Measurements from ENCODE around the gene SORL1.
"Not testable (repeated sequence)": the region's sequence is repeated elsewhere in the genome, so short reads cannot be mapped to it uniquely, and the experiment has no call there.

SORL1 gene

DNA sequence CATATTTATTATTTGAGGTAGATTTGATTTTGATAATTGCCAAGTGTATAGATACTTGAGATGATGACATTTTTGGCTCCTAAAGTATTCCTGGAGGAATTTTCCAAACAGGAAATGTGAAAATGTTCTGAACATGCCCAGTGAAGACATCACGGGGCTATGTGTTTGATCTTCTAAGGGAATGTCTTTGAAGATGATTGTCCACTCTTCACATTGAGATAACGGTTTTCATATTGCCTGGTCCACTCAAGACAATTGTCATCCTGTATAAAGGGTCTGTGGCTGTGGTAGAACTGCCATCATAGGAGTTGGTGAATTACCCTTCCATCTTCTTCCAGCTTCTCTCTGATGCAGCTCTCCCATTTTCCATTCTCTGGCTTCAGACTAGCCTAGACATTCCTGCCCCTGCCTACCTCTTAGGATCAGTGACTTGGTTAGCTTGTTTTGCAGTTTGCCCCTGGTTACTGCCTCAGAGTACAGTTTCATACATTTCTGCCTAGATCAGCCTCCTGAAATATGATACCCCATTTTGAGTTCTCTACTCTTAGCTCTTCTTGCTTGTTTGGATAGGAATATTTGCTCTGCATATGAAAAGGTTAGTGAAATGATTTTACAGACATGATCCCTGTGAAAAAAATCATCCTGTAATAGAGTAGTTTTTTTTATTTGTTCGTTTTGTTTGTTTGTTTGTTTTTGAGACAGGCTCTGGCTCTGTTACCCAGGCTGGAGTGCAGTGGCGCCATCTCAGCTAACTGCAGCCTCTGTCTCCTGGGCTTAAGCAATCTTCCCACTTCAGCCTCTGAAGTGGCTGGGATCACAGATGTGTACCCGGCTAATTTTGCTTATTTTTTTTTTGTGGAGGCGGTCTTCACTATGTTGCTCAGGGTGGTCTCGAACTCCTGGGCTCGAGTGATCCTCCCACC, 112.0 kb downstream of the SORL1 start:
- no peak for DNase-seq (ENCODE audit: low read depth in 2 of 2)

DNA sequence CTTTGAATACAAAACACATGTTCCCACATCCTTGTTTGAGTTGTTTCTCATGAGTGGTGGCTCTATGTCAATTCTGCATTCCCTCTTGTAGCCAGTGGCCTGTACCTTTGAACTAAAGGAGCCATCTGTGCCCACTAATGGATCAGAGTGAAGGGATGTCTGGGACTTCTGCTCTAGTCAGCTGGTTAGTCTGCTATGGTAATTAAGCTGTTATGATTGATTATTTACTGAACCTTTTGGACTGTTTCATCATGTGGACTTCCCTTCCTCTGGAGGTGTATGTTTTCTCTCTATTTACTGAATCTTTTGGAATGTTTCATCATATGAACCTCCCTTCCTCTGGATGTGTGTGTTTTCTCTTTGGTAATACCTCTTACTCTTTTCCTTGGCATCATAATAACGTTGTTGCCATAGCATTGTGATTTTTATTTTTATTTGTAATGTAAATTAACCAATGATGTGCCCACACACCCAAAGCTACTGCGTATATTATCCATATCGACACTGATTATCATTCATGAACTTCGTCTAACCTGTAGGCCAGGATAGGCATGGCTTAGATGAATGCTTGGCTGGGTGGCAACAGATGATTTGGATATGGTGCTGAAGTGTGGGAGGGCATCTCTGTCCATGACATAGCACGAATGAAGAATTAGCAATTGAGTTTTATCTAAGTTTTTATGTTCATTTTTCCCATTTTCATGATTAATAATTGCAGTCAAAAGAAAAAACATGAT, 113.0 kb downstream of the SORL1 start:
- no peak for DNase-seq (ENCODE audit: low read depth in 2 of 2)

DNA sequence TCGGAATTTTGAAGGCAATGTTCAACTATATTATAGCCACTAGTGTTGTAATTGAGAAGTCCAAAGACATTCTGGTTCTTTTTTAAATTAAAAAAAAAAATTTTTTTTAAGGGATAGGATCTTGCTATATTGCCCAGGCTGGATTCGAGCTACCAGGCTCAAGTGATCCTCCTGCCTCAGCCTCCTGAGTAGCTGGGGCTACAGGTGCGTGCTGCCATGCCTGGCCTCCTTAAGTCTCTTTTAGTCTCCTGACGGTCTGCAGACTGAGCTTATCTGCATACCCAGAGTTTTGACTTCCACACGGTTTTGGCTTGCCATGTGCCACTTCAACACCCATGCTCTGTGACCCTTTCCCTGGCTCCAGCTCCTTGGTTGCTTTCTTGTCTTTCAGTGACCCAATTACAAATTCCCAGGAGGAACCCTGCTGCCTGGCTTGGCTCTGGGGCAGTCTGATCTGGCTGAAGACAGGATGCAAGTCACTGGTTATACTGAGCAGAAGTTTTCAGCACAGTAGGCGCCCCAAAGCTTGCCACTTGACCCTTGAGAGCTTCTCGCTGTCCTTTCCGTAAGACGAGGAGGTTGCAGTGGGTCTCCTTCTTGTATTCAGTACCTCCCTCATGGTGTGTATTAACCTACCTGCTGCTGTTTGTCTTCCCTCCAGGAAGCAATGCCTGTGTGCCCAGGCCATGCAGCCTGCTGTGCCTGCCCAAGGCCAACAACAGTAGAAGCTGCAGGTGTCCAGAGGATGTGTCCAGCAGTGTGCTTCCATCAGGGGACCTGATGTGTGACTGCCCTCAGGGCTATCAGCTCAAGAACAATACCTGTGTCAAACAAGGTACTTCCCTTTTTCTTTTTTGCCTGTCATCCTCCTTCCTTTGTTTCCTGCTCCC, 114.4 kb downstream of the SORL1 start:
- no peak for DNase-seq (ENCODE audit: low read depth in 2 of 2)

DNA sequence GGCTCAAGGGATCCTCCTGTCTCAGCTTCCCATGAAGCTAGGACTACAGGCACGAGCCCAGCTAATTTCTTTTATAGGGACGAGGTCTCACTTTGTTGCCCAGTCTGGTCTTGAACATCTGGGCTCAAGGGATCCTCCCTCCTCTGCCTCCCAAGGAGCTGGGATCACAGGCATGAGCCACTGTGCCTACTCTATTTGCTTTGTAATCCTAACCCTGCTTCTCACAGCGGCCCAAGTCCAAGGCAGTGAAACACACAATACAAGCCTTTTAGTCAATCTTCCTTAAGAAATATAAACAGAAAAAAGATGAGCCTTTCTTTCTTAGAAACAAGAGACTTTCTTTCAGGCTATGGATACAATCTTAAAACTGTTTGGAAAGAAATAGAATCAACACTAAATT, 115.9 kb downstream of the SORL1 start:
- DNase-seq (ENCODE audit: low read depth in 2 of 2) = no peak

DNA sequence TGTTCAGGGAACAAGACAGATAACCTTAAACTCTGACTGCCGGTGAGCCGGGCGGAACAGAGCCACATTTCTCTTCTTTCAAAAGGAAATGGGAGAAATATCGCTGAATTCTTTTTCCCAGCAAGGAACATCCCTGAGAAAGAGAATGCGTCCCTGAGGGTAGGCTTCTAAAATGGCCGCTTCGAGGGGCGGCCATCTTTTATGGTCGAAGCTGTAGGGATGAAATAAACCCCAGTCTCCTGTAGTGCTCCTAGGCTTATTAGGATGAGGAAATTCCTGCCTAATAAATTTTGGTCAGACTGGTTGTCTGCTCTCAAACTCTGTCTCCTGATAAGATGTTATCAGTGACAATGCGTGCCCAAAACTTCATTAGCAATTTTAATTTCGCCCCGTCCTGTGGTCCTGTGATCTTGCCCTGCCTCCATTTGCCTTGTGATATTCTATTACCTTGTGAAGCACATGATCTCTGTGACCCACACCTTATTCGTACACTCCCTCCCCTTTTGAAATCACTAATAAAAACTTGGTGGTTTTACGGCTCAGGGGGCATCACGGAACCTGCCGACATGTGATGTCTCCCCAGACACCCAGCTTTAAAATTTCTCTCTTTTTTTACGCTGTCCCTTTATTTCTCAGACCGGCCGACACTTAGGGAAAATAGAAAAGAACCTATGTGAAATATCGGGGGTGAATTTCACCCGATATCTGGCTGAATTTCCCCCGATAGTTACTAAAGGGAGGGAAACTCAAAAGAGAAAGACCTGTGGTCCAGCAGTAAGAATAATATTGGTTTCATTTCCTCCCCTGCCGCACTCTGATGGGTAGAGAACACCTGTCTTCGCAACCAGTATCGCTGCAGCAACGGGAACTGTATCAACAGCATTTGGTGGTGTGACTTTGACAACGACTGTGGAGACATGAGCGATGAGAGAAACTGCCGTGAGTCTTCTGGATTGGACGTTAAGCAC, 117.5 kb downstream of the SORL1 start:
- not testable (repeated sequence) for DNase-seq (ENCODE audit: low read depth in 2 of 2)

DNA sequence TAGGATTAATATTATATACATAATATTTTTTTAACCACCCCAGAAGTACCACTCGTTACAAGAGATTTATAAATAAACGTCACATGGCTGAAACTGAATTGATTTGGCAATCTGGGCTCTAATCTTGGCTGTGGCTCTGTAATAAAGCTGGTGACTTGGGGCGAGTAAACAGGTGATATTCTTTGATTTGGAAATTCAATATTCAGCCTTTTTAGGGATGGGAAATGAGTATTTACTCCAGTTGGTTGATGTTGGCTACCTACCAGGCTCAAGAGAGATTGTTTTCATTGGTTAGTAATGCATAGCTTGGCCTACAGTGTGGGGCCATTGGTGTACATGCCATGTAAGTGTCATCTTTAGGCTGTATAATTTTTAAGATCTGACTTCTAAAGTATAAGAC, 118.3 kb downstream of the SORL1 start:
- no peak for DNase-seq (ENCODE audit: low read depth in 2 of 2)

DNA sequence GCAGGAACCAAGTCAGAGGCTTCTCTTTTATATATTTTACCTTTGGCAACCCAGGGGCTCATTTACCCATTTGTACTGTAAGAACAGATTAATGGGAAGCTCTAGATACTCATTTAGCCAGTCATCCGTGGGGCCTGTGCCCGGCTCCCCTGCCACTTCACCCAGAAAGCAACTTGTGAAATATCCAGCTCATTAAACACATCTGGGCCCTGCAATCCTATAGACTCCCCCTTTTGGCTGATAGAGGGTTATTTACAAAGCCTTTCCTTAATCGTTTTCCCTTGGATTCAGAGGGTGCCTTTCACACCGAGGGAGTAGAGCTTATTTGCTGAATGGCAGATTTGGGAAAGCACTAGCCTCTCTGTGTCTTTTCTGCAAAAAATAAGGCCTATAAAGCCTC, 119.4 kb downstream of the SORL1 start:
- no peak for DNase-seq (ENCODE audit: low read depth in 2 of 2)

DNA sequence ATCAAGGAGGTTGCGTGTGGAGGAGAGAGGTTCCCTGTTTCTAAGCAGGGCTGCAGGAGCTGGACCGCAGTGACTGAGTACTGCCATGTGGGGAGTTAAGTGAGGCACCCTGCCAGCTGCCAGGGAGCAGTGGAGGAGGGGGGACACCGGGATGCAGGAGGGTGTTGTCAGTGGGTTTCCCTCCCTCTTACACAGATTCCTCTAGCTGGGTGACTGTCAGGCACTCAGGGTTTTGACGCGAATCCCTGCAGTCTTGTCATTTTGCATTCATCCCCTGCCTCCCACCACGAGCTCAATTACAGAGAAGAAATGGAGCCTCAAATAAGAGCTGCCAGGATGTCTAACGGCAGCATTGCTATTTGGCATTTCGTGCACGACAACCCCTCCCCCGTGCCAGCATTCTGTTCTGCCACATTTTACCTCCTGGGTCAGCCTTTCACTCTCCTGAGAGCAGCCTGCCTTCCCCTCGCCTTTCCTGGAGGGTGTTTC, 120.5 kb downstream of the SORL1 start:
- no peak for DNase-seq (ENCODE audit: low read depth in 2 of 2)

DNA sequence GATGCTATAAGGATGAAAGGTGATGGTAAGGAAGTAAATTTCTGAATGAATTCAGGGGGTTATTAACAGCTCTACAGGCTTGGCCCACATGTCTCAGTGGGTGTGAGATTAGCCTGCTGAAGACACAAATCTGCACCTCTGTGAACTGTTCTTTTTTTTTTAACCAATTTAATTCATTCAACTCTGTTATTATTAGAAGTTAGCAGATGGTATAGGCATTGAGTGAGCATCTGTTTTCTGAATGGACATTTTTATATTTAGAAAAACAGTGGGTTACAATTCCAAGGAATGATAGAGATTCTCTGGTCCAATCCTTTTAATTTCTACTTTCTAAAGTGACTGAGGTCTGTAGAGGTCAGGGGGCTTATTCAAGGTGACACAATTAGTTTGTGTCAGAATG, 122.7 kb downstream of the SORL1 start:
- no peak for DNase-seq (ENCODE audit: low read depth in 2 of 2)

DNA sequence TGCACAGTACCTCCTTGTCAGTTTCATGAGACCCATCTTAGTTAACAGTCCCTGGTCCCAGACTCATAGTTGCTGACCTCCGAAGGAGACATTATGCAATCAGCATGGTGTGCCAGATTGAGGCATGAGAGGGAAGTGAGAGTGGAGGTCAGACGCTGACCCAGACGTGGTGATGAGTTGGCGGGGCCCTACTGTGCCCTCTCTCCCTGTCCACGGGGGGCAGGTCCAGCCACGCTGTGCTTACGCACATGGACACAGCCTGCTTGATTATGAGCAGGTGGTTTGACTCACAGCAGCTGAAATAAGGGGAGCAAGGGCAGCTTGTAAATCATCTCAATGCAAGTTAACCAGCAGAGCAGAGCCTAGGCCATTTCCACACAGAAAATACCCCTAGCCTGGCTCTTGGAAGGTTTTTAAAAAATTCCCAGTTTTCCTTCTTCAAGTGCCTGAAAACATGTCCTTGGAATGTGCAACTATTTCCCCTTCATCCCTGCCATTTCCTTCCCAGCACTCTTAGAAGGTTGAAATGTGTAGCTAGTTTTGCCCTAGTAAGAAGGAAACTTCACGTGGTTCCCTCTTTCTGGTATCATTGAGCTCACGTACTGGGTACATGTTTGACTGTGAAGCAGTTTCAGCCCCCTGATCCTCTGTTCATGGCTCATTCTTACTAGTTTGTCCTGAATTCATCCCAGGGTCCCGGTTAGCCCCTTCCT, 123.3 kb downstream of the SORL1 start:
- no peak for DNase-seq (ENCODE audit: low read depth in 2 of 2)

DNA sequence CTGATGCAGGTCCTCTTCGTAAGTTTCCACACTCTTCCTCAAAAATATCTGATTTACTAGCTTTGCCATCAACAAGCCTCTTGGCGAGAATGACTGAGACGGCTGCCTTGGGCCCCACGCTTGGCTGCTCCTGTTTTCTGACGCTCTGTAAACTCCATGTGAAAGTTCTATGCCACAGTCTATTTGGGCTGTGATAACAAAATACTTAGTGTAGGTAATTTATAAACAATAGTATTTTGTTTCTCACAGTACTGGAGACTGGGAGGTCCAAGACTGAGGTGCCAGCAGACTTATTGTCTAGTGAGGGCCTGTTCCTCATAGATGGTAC, 123.8 kb downstream of the SORL1 start:
- no peak for DNase-seq (ENCODE audit: low read depth in 2 of 2)

DNA sequence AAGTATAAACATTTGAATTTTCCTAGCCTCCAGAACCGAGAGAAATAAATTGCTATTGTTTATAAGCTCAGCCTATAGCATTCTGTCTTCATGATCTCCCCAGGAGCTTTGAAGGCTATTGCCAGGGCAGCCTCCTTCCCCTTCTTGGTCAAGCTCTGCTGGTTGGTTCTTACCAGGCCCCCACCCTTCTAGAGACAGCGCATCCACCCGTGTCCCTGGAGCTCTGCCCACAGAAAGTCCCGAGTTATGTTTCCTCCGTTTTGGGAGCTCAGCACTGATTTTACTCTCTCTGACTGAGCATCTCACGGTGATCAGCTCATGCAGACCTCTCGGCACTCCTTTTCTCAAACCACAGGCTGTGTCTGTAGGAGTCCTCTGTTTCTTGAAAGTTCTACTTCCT, 124.4 kb downstream of the SORL1 start:
- no peak for DNase-seq (ENCODE audit: low read depth in 2 of 2)

DNA sequence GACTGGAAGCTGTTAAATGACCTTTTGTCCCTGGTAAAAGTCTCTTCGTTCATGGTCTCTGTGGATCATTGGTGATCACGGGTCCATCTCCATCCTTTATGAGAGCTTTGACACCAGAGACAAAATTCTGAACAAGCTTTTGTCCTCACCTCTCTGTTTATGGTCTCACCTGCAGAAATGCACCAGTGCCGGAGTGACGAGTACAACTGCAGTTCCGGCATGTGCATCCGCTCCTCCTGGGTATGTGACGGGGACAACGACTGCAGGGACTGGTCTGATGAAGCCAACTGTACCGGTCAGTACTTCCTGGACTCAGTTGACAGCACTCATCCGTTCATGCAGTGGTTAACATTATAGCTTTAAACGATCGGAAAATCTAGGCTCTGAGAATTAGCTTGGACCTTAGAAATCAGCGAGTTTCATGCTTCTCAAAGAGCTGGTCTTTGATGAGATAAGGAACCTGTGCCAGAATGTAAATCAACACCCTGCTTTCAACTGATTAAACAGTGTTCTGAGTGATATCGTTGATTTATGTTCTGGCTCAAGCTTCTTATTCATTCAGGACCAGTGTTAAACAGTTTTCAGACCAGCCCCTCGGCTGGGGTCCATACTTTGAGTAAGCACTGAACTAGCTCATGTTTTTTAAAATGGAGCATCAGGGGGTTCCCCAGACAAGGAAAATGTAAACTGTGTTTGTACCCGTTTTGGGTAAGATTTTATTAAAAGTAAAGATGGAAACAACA, 125.2 kb downstream of the SORL1 start:
- DNase-seq (ENCODE audit: low read depth in 2 of 2) = no peak

DNA sequence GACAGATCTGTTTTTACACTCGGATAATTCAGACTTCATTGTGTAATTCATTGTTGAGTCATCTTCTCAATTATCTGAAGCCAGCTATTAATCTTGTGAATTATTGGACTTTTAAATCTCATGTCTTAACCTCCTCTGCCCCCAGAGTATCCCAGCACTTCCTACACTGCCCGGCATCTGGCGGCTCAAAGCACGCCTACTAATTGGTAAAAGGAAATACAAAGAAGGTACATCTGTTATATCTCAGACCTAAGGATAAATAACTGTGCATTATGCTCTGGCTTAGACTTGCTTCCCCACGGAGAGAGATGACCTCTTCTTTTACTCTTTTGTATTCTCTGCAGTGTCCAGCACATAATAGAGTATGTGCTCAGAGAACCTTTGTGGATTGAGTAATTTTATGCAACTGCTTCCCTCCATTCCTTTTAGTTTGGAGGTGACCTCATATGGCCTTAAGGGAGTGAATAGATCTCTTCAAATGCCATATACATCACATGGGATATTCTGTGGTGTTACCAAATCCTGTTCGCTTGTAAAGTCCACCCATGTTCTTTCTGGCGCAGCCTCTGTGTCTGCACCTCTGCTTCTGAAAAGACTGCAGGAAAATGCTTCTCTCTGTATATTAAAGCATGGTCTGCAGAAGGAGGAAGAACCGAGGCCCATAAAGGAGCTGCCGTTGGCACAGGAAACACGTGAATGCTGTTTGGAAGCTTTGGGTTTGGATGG, 126.3 kb downstream of the SORL1 start:
- DNase-seq (ENCODE audit: low read depth in 2 of 2) = no peak

DNA sequence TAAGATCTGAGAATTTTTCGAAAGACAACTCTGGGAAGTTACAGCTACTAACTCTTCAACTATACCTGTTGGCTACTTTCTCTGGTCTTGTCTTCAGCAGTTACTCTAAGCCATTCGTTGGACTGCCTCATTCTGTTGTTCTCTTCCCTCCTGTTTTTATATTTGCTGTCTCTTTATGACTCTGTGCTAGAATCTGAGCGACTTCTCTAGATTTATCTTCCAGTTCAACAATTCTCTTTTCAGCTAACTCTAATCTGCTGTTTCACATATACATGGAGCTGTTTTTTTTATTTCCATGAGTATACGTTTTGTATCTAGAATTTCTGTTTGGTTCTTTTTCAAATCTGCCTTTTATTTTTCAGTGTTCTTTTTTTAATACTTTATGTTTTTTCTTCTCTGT, 128.0 kb downstream of the SORL1 start:
- no peak for DNase-seq (ENCODE audit: low read depth in 2 of 2)

DNA sequence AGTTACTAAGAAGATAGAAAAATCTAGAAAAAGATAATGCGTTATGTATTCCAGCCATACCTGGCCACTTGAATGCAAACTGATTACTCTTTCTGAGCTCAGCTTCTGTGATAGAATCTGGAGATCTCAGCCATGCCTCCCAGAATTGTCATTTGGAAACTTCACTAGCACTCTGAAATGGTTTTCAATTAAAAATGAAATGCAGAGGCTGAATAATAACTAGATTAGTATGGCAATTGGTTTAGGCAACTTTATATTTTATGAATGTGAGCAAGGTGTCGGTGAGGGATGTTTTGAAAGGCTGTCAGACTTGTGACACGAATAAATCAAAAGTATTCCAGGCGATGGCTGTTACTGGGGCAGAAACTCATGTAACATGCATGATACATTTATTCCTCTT, 129.5 kb downstream of the SORL1 start:
- DNase-seq (ENCODE audit: low read depth in 2 of 2) = no peak

DNA sequence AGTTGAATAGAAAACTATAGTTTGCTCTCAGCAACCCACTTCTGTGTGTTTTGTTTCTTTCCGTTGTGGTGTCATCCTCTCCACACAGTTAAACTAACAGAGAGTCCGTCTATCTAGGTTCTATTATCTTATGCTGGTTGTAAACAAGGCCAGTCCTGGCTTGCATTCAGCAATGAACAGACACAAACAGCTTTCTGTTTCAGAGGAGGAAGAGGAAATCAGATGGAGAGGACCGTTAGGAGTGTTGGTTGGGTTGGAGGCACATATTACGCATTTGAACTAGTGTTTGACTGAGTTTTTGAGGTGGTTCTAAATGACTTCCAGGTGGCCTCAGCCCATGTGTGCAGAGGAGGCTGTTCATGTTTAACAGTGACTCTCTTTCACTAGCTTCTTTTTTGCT, 130.2 kb downstream of the SORL1 start:
- DNase-seq (ENCODE audit: low read depth in 2 of 2) = no peak

DNA sequence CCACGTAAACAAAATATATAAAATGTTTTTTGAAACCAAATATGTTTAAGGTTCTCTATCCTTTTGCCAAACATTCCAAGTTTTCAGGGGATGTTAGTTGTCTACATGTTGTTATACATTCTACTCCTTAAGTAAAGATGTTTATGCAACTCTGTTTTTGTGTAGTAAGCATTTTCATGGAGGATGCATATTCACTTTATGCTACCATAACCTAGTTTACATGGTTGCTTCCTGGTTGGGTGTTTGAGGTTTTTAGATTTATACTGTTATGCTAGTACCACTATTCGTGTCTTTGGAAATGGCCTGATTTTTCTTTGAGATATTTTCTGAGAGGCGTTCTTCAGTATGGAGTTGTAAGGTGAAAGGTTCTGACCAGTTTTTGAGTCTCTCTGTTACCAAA, 131.7 kb downstream of the SORL1 start:
- DNase-seq (ENCODE audit: low read depth in 2 of 2) = no peak

DNA sequence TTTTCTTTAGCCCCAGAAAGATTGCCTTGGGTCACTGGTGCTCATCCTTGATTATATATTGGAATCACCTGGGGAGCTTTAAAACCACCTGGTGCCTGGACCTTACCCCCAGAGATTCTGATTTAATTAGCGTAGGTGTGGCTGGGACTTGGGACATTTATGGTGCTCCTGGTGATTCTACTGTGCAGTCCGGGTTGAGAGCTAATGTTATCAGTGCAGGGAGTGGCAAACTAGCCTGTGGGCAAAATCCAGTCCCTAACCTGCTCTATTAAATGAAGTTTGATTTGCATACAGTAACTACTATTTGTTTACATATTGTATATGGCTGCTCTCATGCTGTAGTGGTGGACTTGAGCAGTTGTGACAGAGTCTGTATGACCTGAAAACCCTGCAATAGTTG, 134.6 kb downstream of the SORL1 start:
- DNase-seq (ENCODE audit: low read depth in 2 of 2) = no peak

Measured in stimulated activated CD8-positive, alpha-beta memory T cell treated with anti-CD3 and anti-CD28 coated beads, Interleukin-15, amount 100 ng/mL, for 48 hours (primary cell).